LNCaP clone FGC (cell line): Measurements from ENCODE around the gene FHDC1.

Source experiments
- DNase-seq: peaks from one replicate; pipeline ENCODE4 v3.0.0-alpha.2; 2011; ENCODE audit warnings: low read depth
- H3K4me3 ChIP-seq: 2 replicates; pipeline ENCODE4 v1.5.1; 2011; ENCODE audit warnings: mild to moderate bottlenecking, low read depth, low read length, control low read depth
- CTCF ChIP-seq: IDR thresholded peaks from 2 replicates; pipeline ENCODE4 v1.5.1; 2012; ENCODE audit warnings: mild to moderate bottlenecking; ENCODE audit not compliant: control insufficient read depth, insufficient read depth; ENCODE audit errors: extremely low read depth

Gene FHDC1

GRCh38 chr4:152971053-152971452 lies 34.9 kb downstream of the FHDC1 start:
- no peak for TF ChIP-seq CTCF
- DNase-seq = no peak

GRCh38 chr4:152972821-152973628 lies 36.9 kb downstream of the FHDC1 start:
- no peak for DNase-seq
- H3K4me3 ChIP-seq = no peak overlapping the region
- no peak for TF ChIP-seq CTCF

More at GRCh38 chr4:152971053-152971452, 34.9 kb downstream of the FHDC1 start:
- H3K4me3 ChIP-seq = no peak overlapping the region

- H3K4me3 ChIP-seq = no peak overlapping the region
- TF ChIP-seq CTCF = no peak
- no peak for DNase-seq
These were observed 37.7 kb downstream of the FHDC1 start for GRCh38 chr4:152973629-152974467.

- DNase-seq = no peak
- no peak overlapping the region for H3K4me3 ChIP-seq
- no peak for TF ChIP-seq CTCF
These were observed 38.6 kb downstream of the FHDC1 start for GRCh38 chr4:152974468-152975379.

GRCh38 chr4:152975380-152976211 lies 39.5 kb downstream of the FHDC1 start:
- TF ChIP-seq CTCF = no peak
- H3K4me3 ChIP-seq = no peak overlapping the region
- DNase-seq = no peak

GRCh38 chr4:152976212-152976761 lies 40.2 kb downstream of the FHDC1 start:
- H3K4me3 ChIP-seq = no peak overlapping the region
- no peak for DNase-seq
- TF ChIP-seq CTCF = no peak
